COR-L47 (cell line): ENCODE data around the gene SAMHD1.
"Not testable (repeated sequence)": the region's sequence is repeated elsewhere in the genome, so short reads cannot be mapped to it uniquely, and the experiment has no call there.

Source experiments
- DNase-seq: peaks from one replicate; lab custom pipeline; 2025; lab: John Stamatoyannopoulos, UW

SAMHD1 gene

DNA sequence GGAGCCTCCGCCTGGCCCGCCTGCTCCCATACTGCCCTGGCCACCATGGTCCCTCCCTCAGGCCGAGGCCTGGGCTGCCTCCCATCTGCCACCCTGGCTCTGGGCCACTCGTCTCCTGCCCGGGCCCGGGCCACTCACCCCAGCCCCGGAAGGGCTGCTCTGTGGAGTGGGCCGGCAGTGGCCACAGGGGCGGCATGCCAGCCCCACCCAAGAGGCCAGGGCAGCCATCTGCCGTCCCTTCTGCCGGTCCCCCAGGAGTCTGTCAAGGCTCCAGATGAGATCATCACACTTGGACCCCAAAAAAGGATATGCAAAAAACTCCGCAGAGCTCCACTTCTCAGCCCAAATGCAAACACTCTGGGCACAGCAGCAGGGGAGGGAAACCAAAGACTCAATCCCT lies 99.3 kb downstream of the SAMHD1 start:
- DNase-seq = no peak

DNA sequence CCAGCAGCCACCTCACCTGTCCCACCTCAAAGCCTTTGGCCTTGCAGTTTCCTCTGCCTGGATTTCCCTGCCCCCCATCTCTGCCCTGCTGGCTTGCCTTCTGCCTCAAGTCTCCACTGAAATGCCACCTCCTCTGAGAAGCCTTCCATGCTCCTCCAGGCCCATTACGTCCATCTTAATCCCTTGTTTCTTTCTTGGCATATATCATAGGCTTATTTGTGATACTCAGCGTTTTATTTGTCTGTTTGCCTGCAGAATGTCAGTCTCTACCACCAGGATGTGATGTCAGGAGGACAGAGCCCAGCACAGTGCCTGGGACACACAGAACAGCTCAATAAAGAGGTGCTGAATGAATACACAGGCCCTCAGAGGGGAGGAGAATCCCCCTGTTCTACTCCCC lies 100.0 kb downstream of the SAMHD1 start:
- DNase-seq = no peak

DNA sequence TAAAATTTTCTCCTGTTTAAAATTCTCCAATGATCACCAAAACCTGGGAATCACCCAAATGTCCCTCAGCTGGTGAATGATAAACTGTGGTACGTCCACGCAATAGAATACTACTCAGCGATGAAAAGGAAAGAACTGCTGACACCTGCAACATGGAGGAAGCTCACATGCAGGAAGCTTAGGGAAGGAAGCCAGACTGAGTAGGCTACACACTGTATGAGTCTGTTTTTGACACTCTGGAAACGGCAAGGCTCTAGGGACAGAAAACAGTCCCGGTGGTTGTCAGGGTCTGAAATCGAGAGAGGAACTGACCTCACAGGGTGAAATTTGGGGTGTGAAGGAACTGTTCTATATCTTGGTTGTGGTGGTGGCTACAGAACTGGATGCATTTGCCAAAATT lies 100.7 kb downstream of the SAMHD1 start:
- no peak for DNase-seq

DNA sequence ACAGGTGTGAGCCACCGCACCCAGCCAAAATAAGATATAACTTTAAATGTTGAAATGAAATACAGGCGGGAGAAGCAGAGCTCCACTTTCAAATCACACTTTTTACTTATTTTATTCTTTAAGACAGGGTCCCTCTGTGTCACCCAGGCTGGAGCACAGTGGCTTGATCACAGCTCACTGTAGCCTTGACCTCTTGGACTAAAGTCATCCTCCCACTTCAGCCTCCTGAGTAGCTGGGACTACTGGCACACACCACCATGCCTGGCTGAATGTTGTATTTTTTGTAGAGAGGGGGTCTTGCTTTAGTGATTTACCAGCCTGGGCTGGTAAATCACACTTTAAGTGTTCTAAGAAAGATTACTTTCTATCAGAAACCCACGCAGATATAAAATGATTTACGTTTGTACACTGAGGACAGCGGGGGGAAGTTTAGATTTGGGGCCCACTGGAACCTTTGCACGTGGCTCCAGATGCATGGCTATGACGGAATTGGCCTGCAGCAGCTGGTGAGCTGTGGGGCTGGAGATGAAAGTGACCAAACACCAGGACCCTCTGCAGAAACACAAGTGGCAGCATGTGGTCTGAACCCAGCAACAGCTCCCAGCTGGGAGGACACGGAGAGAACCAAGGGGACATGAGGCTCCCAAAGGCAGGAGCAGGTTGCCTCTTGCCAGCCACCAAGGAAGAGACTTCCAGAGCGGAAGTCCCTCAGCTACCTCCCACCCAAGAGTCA lies 102.0 kb downstream of the SAMHD1 start:
- no peak for DNase-seq

DNA sequence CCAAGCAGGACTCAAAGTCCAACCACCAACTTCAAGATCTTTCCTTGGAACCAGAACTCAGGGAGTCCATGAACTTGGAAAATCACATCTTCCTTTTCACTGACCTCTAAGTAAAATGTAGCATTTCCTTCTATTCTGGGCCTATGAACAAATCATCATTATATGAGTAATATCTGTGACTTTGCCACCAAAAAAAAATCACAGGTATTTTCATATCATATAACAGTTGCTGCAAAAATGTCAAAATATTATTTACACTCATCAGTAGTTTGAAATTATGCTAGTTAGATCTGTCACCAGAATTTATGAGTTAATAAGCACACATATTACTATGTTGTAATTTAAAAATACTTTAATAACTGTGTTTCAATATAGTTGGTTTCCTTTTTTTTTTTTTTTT lies 102.8 kb downstream of the SAMHD1 start:
- no peak for DNase-seq

DNA sequence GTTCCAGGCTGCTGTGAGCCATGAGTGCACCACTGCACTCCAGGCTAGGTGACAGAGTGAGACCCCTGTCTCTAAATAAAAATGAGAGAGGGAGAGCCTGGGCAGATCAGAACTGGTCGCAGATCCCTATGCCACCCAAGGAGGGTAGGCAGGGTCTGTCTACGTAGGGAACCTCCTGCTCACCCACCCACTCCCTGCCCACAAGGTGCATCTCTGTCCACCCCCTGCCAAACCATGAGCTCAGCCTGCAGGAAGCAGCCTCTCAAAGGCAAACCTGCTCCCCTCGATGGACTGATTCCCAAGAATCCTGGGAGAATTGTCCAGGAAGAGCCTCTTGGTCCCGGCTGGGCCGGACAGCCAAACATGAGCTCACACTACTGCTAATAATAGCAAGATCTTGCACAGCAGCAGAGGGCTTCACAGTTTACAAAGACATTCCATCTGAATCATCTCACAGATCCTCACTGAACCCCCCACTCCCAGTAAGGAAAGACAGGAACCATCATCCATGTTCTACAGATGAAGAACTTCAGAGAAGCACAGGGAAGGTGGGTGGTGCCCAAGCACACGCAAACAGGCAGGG lies 103.3 kb downstream of the SAMHD1 start:
- DNase-seq = no peak

DNA sequence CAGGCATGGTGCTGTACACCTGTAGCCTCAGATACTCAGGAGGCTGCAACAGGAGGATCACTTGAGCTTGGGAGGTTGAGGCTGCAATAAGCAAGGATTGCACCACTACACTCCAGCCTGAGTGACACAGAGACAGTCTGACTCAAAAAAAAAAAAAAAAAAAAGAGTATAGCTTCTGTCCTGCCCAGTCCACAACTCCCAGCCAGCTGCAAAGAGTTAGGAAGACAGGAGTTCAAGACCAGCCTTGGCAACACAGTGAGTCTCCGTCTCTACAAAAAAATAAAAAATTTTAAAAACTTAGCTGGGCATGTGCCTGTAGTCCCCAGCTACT lies 103.8 kb downstream of the SAMHD1 start:
- DNase-seq = no peak

DNA sequence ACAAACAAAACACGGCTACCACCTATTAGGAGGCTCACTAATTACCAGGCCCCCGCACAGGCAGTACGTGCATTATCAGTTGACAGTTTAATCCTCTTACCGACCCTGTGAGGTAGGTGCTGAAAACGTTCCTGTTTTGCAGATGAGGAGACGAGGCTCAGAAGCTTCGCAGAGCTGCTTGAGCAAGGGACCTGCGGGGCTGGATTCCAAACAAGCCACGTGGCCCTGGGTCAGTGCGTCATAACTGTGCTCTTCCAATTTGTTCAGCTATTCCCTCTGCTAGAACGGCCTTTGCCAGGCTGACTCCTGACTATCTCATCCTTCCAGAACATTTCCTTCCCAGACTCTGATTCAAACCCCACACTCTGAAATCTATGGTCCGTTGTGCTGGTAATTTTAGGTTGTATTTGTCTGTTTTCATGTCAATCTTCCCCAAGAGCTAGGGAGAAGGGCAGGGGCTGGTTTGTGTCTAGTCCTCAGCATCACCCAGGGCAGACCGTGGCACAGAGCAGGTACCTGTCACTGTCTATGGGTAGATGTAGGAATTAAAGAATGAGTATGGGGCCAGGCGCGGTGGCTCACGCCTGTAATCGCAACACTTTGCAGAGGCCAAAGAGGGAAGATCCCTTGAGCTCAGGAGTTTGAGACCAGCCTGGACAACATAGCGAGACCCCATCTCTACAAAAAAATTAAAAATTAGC lies 104.3 kb downstream of the SAMHD1 start:
- DNase-seq = no peak

DNA sequence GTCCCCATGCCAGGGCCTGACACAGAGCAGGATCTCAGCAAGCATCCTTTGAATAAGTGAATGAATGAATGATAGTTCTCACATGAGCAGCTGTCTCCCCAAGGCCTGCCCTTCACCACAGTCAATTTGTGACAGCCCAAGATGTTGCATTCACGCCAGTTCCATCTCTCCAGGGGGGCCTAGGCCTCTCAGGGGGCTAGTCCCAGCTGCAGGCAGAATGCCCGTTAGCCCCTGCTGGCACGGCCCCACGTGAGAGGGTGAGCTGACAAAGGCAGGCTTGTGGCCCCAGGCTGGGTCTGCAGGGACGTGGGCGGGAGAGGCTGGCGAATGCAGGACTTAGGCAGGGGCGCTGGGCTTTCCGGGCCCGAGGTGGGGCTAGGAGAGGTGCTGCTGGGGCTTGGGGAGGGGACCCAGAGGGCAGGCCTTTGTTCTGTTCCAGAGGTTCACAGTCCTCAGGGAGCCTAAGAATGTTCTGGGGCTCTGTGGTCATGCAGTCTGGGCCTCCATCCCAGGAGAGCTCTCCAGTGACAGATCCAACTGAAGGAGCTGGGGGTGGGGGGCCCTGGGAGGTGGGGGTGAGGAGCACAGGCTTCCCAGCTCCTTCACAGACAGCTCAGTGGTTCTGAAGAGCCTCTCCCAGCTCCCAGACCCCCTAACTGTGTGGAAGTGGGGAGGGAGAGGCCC lies 106.1 kb downstream of the SAMHD1 start:
- peak; percentile 94 for DNase-seq

DNA sequence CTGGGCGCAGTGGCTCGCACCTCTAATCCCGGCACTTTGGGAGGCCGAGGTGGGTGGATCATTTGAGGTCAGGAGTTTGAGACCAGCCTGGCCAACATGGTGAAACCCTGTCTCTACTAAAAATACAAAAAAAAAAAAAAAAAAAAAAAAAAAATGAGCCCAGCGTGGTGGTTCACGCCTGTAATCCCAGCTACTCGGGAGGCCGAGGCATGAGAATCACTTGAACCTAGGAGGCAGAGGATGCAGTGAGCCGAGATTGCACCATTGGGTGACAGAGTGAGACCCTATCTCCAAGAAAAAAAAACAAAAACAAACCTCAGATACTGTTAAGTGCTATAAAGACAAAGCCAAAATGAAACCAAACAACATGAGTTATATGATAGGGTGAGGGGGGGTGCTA lies 110.5 kb downstream of the SAMHD1 start:
- DNase-seq = not testable (repeated sequence)
